CD4-positive, alpha-beta T cell (primary cell): ENCODE data around the gene SLC15A4. TPM values are rescaled to one million over a fixed set of nuclear protein-coding genes. Genes with fewer than 3 reads are reported as not detected.

Source experiments
- ATAC-seq: fragments of 200-7000 bp; cut with Tn5 transposase; one replicate; pipeline ENCODE4 v1.10.0; 2022; ENCODE audit warnings: mild to moderate bottlenecking; ENCODE audit not compliant: poor library complexity
- CTCF ChIA-PET: fragments of 350-600 bp; sonication (Branson Sonifier 250); formaldehyde crosslinking; loops from one replicate; lab custom pipeline; 2021; ENCODE audit warnings: antibody characterized with exemption, inconsistent platforms; lab: Charles Lee
- POLR2A ChIA-PET: fragments of 350-600 bp; sonication (Branson Sonifier 250); formaldehyde crosslinking; loops from one replicate; lab custom pipeline; 2021; ENCODE audit warnings: antibody characterized with exemption, inconsistent platforms; lab: Charles Lee
- DNase-seq, 14 experiments: peaks; one replicate each; pipeline ENCODE4 v3.0.0-alpha.2; 2013 to 2020; ENCODE audit warnings: mixed read lengths in 2 of 14
- H3K27ac ChIP-seq, 2 donors: one replicate each; pipeline versions ENCODE4 v1.5.1 to v1.7.0; 2013; ENCODE audit warnings: low read length in 2 of 2, low read depth in 1 of 2, mild to moderate bottlenecking in 1 of 2
- H3K27me3 ChIP-seq, 2 experiments: 1 replicate in 1 of 2; 2 replicates in 1 of 2; pipeline versions ENCODE4 v1.6.1 to v1.7.0; 2013; ENCODE audit warnings: low read length in 2 of 2, control low read depth in 1 of 2, mild to moderate bottlenecking in 1 of 2, moderate library complexity in 1 of 2; ENCODE audit not compliant: insufficient read depth in 2 of 2, control insufficient read depth in 1 of 2
- H3K36me3 ChIP-seq: one replicate; pipeline ENCODE4 v1.6.1; 2013; ENCODE audit warnings: low read length, control low read depth; ENCODE audit not compliant: insufficient read depth
- H3K4me1 ChIP-seq: one replicate; pipeline ENCODE4 v1.6.1; 2013; ENCODE audit warnings: low read length, control low read depth; ENCODE audit not compliant: insufficient read depth
- H3K4me3 ChIP-seq: one replicate; pipeline ENCODE4 v1.5.1; 2013; ENCODE audit warnings: mild to moderate bottlenecking, low read length, moderate library complexity
- H3K9me3 ChIP-seq, 2 experiments: 1 replicate in 1 of 2; 2 replicates in 1 of 2; pipeline versions ENCODE4 v1.6.1 to v1.7.0; 2013; ENCODE audit warnings: low read length in 2 of 2, mild to moderate bottlenecking in 2 of 2, control low read depth in 1 of 2, moderate library complexity in 1 of 2; ENCODE audit not compliant: control insufficient read depth in 1 of 2, insufficient read depth in 1 of 2
- H3K27ac Mint-ChIP-seq: one replicate; pipeline ENCODE4 v1.8.0; 2020; ENCODE audit warnings: mixed read lengths
- H3K27me3 Mint-ChIP-seq: one replicate; pipeline ENCODE4 v1.8.0; 2021; ENCODE audit warnings: mixed read lengths
- H3K36me3 Mint-ChIP-seq: one replicate; pipeline ENCODE4 v1.8.0; 2021; ENCODE audit warnings: low read depth, mixed read lengths
- H3K4me1 Mint-ChIP-seq: one replicate; pipeline ENCODE4 v1.8.0; 2021; ENCODE audit warnings: low read depth, mixed read lengths
- H3K4me3 Mint-ChIP-seq: one replicate; pipeline ENCODE4 v1.8.0; 2020; ENCODE audit warnings: mild to moderate bottlenecking, mixed read lengths
- H3K9me3 Mint-ChIP-seq: one replicate; pipeline ENCODE4 v1.8.0; 2020; ENCODE audit warnings: mixed read lengths
- CTCF ChIP-seq: fragments of 200-600 bp; IDR thresholded peaks from one replicate; pipeline ENCODE4 v1.8.0; 2022; ENCODE audit warnings: antibody characterized with exemption, mild to moderate bottlenecking
- intact Hi-C, 2 experiments: fragments of 100-400 bp; cut with DNase I in 1 of 2; cut with micrococcal nuclease in 1 of 2; formaldehyde crosslinking; loops; one replicate each; pipeline versions ENCODE4 v1.15.1 to v1.9.0; 2023 to 2025; cut with DNase I, micrococcal nuclease
- total RNA-seq, 174 experiments: library from RNA in 2 of 174; stranded (reverse) in 2 of 174; gene quantifications; one replicate each; pipeline ENCODE4 v1.2.3 and lab custom pipeline; 2021 to 2026

The SLC15A4 gene
- total RNA-seq, 2 experiments from 2014 or later: 18.4 to 18.5 TPM

GRCh38 chr12:128829861-128830504 lies 6.2 kb upstream of the SLC15A4 start:
- H3K4me3 ChIP-seq: no peak overlapping the region
- no peaks in the 10 kb centered on the region for H3K36me3 ChIP-seq
- no peaks in the 10 kb centered on the region for H3K9me3 ChIP-seq
- H3K36me3 Mint-ChIP-seq: no peaks in the 10 kb centered on the region
- intact Hi-C loops: no loop called here
- DNase-seq (peak in 4 of 14 experiments; percentile 16 to 70 (median 50)), ATAC-seq (no peak)
- CTCF ChIA-PET: interaction anchor here (0.9 kb wide), 1 partner anchor 8 kb away, joined by 3 read pairs; no protein-coding TSS in a partner anchor
- H3K27me3 Mint-ChIP-seq: peaks cover 16% of the 10 kb centered on the region
- POLR2A ChIA-PET: no interaction called here
- H3K27me3 ChIP-seq: no peaks in the 10 kb centered on the region
- TF ChIP-seq CTCF: no peak
- no peak overlapping the region for H3K4me3 Mint-ChIP-seq
- H3K9me3 Mint-ChIP-seq: no peaks in the 10 kb centered on the region
- H3K4me1 Mint-ChIP-seq: no peaks in the 10 kb centered on the region
- H3K4me1 ChIP-seq: peaks cover 3% of the 10 kb centered on the region
- no peak overlapping the region for H3K27ac Mint-ChIP-seq
- H3K27ac ChIP-seq: no peak overlapping the region

GRCh38 chr12:128827724-128828123 lies 4.0 kb upstream of the SLC15A4 start:
- H3K36me3 ChIP-seq: no peaks in the 10 kb centered on the region
- Mint-ChIP-seq H3K27me3 (peaks cover 16% of the 10 kb centered on the region), H3K9me3 (no peaks in the 10 kb centered on the region), H3K36me3 (no peaks in the 10 kb centered on the region), H3K27ac (no peak overlapping the region), H3K4me1 (no peaks in the 10 kb centered on the region), H3K4me3 (no peak overlapping the region)
- DNase-seq (no peak), ATAC-seq (no peak)
- intact Hi-C loops: no loop called here
- peaks cover 16% of the 10 kb centered on the region for H3K4me1 ChIP-seq
- H3K9me3 ChIP-seq: peaks cover 0 to 5% of the 10 kb centered on the region in 2 experiments
- no peak for TF ChIP-seq CTCF
- CTCF ChIA-PET: no interaction called here
- no peak overlapping the region for H3K27ac ChIP-seq
- H3K27me3 ChIP-seq: no peaks in the 10 kb centered on the region
- POLR2A ChIA-PET: no interaction called here
- no peak overlapping the region for H3K4me3 ChIP-seq

GRCh38 chr12:128825835-128826234 lies 2.1 kb upstream of the SLC15A4 start:
- H3K9me3 Mint-ChIP-seq: no peaks in the 10 kb centered on the region
- H3K27ac ChIP-seq: no peak overlapping the region
- H3K36me3 ChIP-seq: no peaks in the 10 kb centered on the region
- POLR2A ChIA-PET: no interaction called here
- H3K4me1 ChIP-seq: peaks cover 33% of the 10 kb centered on the region
- peaks cover 12% of the 10 kb centered on the region for H3K4me1 Mint-ChIP-seq
- no peaks in the 10 kb centered on the region for H3K27me3 ChIP-seq
- ATAC-seq: no peak
- peaks cover 4% of the 10 kb centered on the region for H3K36me3 Mint-ChIP-seq
- intact Hi-C loops: no loop called here
- TF ChIP-seq CTCF: no peak
- CTCF ChIA-PET: no interaction called here
- H3K27me3 Mint-ChIP-seq: peaks cover 16% of the 10 kb centered on the region
- peak overlapping the region; percentile 36 for H3K4me3 Mint-ChIP-seq
- H3K4me3 ChIP-seq: no peak overlapping the region
- H3K27ac Mint-ChIP-seq: no peak overlapping the region
- DNase-seq: no peak
- peaks cover 0 to 5% of the 10 kb centered on the region in 2 experiments for H3K9me3 ChIP-seq
